ENCODE measurements around the gene SLC17A7. TPM values are rescaled to one million over a fixed set of nuclear protein-coding genes. Genes with fewer than 3 reads are reported as not detected.

Gene SLC17A7
- total and polyA plus RNA-seq, 2 donors (not counting 3 experiments of a cell fraction or from before 2014, with no cell fraction given): 0.07 to 0.13 TPM

GRCh38 chr19:49413348-49413747 lies 28.0 kb downstream of the SLC17A7 start:
- Histone ChIP-seq H3K79me2 (ENCODE audit: control insufficient read depth, insufficient read depth, low read length) (no peaks in the 10 kb centered on the region), H2AFZ (ENCODE audit: low read depth, low read length) (no peak overlapping the region), H4K20me1 (replicated peaks; ENCODE audit: control insufficient read depth, extremely low read depth, insufficient read depth, low read length) (no peaks in the 10 kb centered on the region), H3K9me3 (replicated peaks; ENCODE audit: control insufficient read depth, insufficient read depth, low read length) (no peaks in the 10 kb centered on the region), H3K27ac (ENCODE audit: insufficient read depth, low read depth, low read length) (no peak overlapping the region), H3K36me3 (ENCODE audit: control insufficient read depth in 2 of 2, extremely low read depth in 1 of 2, insufficient read depth in 2 of 2, low read length in 2 of 2) (no peaks in the 10 kb centered on the region), H3K27me3 (ENCODE audit: control insufficient read depth in 2 of 2, insufficient read depth in 2 of 2, low read length in 2 of 2) (peaks cover 5 to 9% of the 10 kb centered on the region in 2 experiments), H3K9ac (replicated peaks; ENCODE audit: extremely low read depth, insufficient read depth, low read length) (no peak overlapping the region), H3K4me3 (replicated peaks in 1 of 3; ENCODE audit: insufficient read depth in 1 of 3, low read depth in 1 of 3, low read length in 3 of 3) (no peak overlapping the region), H3K4me1 (ENCODE audit: control insufficient read depth, extremely low read depth, insufficient read depth, low read length) (no peaks in the 10 kb centered on the region), H3K4me2 (ENCODE audit: insufficient read depth, low read length) (no peak overlapping the region), H3K9me1 (replicated peaks; ENCODE audit: control insufficient read depth, extremely low read depth, insufficient read depth, low read length) (no peaks in the 10 kb centered on the region)
- dilution Hi-C loops (cut with MboI; ENCODE audit: extremely low pct_ligation_motif_present, low sequenced_read_pairs) (no loop called here), intact Hi-C loops (cut with micrococcal nuclease) (no loop called here)
- TF ChIP-seq, protein P1, sequence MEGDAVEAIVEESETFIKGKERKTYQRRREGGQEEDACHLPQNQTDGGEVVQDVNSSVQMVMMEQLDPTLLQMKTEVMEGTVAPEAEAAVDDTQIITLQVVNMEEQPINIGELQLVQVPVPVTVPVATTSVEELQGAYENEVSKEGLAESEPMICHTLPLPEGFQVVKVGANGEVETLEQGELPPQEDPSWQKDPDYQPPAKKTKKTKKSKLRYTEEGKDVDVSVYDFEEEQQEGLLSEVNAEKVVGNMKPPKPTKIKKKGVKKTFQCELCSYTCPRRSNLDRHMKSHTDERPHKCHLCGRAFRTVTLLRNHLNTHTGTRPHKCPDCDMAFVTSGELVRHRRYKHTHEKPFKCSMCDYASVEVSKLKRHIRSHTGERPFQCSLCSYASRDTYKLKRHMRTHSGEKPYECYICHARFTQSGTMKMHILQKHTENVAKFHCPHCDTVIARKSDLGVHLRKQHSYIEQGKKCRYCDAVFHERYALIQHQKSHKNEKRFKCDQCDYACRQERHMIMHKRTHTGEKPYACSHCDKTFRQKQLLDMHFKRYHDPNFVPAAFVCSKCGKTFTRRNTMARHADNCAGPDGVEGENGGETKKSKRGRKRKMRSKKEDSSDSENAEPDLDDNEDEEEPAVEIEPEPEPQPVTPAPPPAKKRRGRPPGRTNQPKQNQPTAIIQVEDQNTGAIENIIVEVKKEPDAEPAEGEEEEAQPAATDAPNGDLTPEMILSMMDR (IDR thresholded peaks at IDR 0.05; ENCODE audit: extremely low read depth in 1 of 2, insufficient read depth in 1 of 2, low read depth in 1 of 2, low read length in 2 of 2): no peak
- TF ChIP-seq GATA2 (IDR thresholded peaks at IDR 0.05; ENCODE audit: insufficient read depth, insufficient read length, low read depth, low read length) (no peak), FOS (IDR thresholded peaks at IDR 0.05; ENCODE audit: borderline replicate concordance, insufficient read depth, low read length) (no peak), EZH2 (IDR thresholded peaks at IDR 0.05; ENCODE audit: borderline replicate concordance, low read depth, low read length, severe bottlenecking) (no peak), POLR2A (IDR thresholded peaks at IDR 0.05; ENCODE audit: low read depth, low read length) (no peak), MYC (IDR thresholded peaks at IDR 0.05; ENCODE audit: low read depth, low read length) (no peak), POLR2AphosphoS5 (IDR thresholded peaks at IDR 0.05; ENCODE audit: insufficient read depth, low read depth, low read length) (no peak), JUN (IDR thresholded peaks at IDR 0.05; ENCODE audit: borderline replicate concordance, insufficient read depth, insufficient read length, low read depth) (no peak)
- TF ChIP-seq, protein P2, sequence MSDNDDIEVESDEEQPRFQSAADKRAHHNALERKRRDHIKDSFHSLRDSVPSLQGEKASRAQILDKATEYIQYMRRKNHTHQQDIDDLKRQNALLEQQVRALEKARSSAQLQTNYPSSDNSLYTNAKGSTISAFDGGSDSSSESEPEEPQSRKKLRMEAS (IDR thresholded peaks at IDR 0.05; ENCODE audit: insufficient read depth, insufficient read length): no peak
- BruUV-seq (replicated peaks): no TSS peak
- FAIRE-seq (no peak), DNase-seq (ENCODE audit: low read depth, low spot score) (no peak)
- CTCF ChIA-PET: interaction anchor here (0.8 kb wide), 1 partner anchor 22 kb away, joined by 3 read pairs; no protein-coding TSS in a partner anchor
- POLR2A ChIA-PET: no interaction called here
